CD1c-positive myeloid dendritic cell (primary cell): Measurements from ENCODE around the gene NHSL2.
A peak's percentile ranks its signal among the peaks of the same experiment; 100 is the strongest.
"Not testable (repeated sequence)": the region's sequence is repeated elsewhere in the genome, so short reads cannot be mapped to it uniquely, and the experiment has no call there.

ENCODE experiments used
- DNase-seq: peaks from one replicate; pipeline ENCODE4 v3.0.0-alpha.2; 2016; ENCODE audit errors: extremely low spot score

The NHSL2 gene

GRCh38 chrX:72169008-72169728, 258.5 kb downstream of the NHSL2 start:
- peak; percentile 48 for DNase-seq

DNA sequence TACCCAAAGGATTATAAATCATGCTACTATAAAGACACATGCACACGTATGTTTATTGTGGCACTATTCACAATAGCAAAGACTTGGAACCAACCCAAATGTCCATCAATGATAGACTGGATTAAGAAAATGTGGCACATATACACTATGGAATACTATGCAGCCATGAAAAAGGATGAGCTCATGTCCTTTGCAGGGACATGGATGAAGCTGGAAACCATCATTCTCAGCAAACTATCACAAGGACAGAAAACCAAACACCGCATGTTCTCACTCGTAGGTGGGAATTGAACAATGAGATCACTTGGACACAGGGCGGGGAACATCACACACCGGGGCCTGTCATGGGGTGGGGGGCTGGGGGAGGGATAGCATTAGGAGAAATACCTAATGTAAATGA, 265.6 kb downstream of the NHSL2 start:
- not testable (repeated sequence) for DNase-seq

DNA sequence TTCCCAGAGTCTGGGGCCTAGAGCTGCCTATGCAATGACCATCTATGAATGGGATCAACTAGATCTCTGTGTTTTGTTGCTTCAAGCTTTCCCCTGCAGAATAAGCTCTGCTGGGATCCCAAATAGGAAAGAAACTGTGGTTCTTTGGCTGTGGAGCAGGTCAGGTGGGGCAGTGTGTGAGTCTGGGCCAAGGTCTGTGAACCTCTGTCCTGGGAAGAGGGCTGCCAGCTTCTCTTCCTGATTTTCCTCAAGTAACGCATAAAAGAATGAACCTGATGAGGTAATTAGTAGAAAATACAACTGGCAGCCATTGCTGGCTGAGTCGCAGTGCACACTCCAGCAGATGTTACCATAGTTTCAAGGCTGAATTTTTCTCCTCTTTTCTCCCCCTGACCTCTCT, 266.3 kb downstream of the NHSL2 start:
- DNase-seq: no peak

- DNase-seq: peak; percentile 16
These were observed 269.9 kb downstream of the NHSL2 start for GRCh38 chrX:72180539-72180938.

GRCh38 chrX:72181178-72182125, 270.8 kb downstream of the NHSL2 start, which contains the start of gene PIN4:
TSS of gene PIN4 (plus strand) at chrX:72181757. CDS start at chrX:72181786, 29 bp downstream.
- peak; percentile 91 for DNase-seq

- no peak for DNase-seq
These were observed 272.3 kb downstream of the NHSL2 start for GRCh38 chrX:72182924-72183323.

- DNase-seq: no peak
These were observed 291.3 kb downstream of the NHSL2 start for GRCh38 chrX:72201836-72202536.
